Activated gamma-delta T cell treated with anti-CD3 and anti-CD28 coated beads, Interleukin-2, amount 50 U/mL, for 16 hours (primary cell): ENCODE data around the gene OR7G3.

ENCODE experiments used
- DNase-seq: peaks from one replicate; pipeline ENCODE4 v3.0.0-alpha.2; 2020; ENCODE audit warnings: low read depth

OR7G3 gene

DNA sequence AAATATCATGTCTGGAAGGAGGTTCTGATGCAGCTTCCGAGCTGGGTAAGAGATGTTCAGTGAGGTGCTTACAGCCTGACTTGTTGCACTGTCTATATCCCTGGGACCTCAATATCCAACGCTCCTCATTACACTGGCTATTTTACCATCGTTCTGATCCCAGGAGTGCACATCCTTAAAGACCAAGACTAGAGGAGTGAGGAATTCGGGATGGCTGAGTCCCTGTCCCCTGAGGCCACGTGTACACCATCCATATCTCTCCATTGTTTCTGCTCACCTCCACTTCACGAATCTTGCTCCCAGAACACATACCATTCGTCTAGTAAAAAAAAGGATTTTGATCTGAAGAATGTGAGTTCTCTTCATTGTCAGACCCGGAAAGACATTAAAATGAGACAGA lies 19.4 kb downstream of the OR7G3 start, which contains the start of gene OR7G2:
Gene OR7G2, minus strand, starts transcription at position 101 of the 400 bp plus-strand sequence. CDS start 4,232 bp downstream, outside the sequence.
- DNase-seq: no peak

- no peak for DNase-seq
These were observed 40.0 kb downstream of the OR7G3 start, which contains the start of gene OR1M1 for GRCh38 chr19:9086761-9087160. Gene OR1M1, plus strand, starts transcription at chr19:9087061. Its CDS starts 6,184 bp downstream, at chr19:9093245.

DNA sequence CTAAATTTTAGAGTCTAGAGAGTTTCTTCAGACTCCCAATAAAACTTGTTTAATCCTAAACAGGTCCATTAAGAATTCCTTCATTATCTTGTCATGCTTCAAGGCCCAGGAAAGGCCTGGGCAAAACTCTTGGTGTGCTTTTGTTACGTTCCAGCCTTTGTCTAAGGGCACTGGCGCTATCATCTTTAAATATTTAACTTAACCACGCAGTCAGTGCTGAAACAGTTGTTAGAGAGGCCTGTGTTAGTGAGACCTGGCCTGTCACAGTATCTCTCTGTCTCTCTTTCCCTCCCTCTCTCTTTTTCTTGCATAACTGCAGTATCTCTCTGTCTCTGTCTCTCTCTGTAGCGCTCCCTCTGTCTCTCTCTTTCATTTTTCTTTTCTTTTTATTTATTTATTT lies 48.1 kb downstream of the OR7G3 start:
- DNase-seq: no peak

DNA sequence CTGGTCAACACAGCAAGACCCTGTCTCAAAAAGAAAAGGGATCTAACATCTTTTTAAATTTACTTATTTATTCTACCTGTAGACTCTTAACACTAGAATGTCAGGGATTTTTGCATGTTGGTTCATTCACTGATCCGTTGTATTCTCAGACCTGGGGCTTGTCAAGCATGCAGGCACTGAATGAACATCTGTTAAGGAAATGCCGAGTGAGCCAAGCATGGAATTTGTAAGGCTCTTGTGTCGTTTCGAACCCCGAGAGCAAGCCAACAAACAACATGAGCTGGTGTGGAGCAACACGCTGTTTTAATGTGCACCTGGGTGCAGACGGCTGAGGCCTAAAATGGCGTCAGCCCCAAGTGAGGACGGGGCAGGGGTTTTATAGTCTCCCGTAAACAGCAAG lies 49.8 kb downstream of the OR7G3 start:
- DNase-seq: no peak
